ENCODE data around the gene DNAL1.

DNAL1 gene

GRCh38 chr14:73717711-73718417, 73.1 kb downstream of the DNAL1 start:
- peaks cover 8% of the 10 kb centered on the region for H3K4me1 Mint-ChIP-seq
- ATAC-seq (ENCODE audit: low read depth) = no peak
- no peak overlapping the region for H3K27ac Mint-ChIP-seq
- DNase-seq (ENCODE audit: low spot score in 2 of 2) = no peak
- H3K36me3 Mint-ChIP-seq = peaks cover 27% of the 10 kb centered on the region
- H3K27me3 Mint-ChIP-seq = no peaks in the 10 kb centered on the region
- no peak overlapping the region for H3K4me3 Mint-ChIP-seq
- H3K9me3 Mint-ChIP-seq = no peaks in the 10 kb centered on the region

DNA sequence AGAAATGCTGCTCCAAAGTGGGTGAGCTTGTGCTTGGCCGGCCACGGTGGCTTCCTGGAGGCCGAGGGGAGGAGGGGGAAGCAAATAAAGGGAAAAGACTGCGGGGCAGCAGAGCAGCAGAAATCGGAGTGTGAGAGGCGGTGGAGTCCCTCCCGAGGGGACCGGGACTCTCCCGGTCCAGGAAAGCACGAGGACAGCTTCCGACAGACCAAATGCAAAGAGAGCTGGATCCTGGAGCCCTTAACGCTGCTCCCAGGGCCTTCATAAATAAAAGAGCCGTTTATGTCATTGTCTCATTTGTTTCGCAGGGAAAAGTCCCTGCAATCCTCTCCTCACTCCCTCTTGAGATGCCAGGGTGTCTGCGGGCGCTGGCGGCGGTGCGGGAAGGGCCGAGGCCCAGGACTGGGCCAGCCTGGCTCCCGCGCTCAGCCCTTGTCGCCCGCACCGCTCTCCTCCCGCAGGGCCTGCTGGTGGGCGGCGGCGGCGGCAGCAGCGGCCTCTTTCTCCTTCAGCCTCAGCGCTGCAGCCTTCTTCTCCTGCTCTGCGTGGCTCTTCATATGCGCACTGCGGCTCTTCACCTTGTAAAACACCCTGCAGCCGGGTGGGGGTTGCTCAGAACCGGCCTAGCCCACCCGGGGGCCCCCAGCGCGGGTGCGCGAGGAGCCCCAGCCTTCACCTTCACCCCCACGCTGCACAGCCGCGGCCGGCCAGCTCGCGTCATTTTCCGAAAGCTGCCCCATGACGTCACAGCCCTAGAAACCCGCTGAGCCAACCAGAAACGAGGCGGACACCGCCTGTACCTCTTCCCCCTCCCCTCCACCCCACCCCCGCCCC, 73.8 kb downstream of the DNAL1 start:
- Mint-ChIP-seq H3K4me1 (peaks cover 1% of the 10 kb centered on the region), H3K27ac (no peak overlapping the region), H3K27me3 (no peaks in the 10 kb centered on the region), H3K9me3 (no peaks in the 10 kb centered on the region), H3K4me3 (no peak overlapping the region), H3K36me3 (peaks cover 32% of the 10 kb centered on the region)
- ATAC-seq (ENCODE audit: low read depth) (no peak), DNase-seq (ENCODE audit: low spot score in 2 of 2) (no peak)

DNA sequence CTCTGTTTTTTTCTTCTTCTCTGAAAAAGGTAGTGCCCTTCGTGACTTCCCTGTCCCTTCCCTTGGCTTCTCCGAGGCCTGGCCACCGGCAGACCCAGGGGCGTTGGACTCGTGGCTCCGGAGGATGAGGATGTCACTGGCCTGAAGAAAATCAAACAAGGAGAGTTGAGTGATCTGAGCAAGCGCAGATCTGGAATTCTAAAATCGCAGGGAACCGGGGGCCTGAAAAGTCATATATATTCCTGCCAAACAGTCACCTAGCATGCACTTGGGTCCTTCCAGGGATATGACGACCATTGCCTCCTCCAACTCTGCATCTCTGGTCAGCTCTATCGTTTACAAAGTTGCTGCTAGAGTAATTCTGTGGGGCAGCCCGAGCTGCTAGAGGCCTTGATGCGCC, 74.6 kb downstream of the DNAL1 start:
- Mint-ChIP-seq H3K36me3 (peaks cover 33% of the 10 kb centered on the region), H3K4me3 (no peak overlapping the region), H3K27ac (no peak overlapping the region)

GRCh38 chr14:73719791-73720190, 75.0 kb downstream of the DNAL1 start:
- no peak overlapping the region for H3K4me3 Mint-ChIP-seq
- no peak overlapping the region for H3K27ac Mint-ChIP-seq
- no peak for DNase-seq (ENCODE audit: low spot score in 2 of 2)
- no peak for ATAC-seq (ENCODE audit: low read depth)
- peaks cover 33% of the 10 kb centered on the region for H3K36me3 Mint-ChIP-seq
- no peaks in the 10 kb centered on the region for H3K4me1 Mint-ChIP-seq
- no peaks in the 10 kb centered on the region for H3K27me3 Mint-ChIP-seq
- no peaks in the 10 kb centered on the region for H3K9me3 Mint-ChIP-seq

More for the DNA sequence above, 74.6 kb downstream of the DNAL1 start:
- ATAC-seq (ENCODE audit: low read depth) (no peak), DNase-seq (ENCODE audit: low spot score in 2 of 2) (no peak)
- Mint-ChIP-seq H3K4me1 (no peaks in the 10 kb centered on the region), H3K9me3 (no peaks in the 10 kb centered on the region), H3K27me3 (no peaks in the 10 kb centered on the region)

DNA sequence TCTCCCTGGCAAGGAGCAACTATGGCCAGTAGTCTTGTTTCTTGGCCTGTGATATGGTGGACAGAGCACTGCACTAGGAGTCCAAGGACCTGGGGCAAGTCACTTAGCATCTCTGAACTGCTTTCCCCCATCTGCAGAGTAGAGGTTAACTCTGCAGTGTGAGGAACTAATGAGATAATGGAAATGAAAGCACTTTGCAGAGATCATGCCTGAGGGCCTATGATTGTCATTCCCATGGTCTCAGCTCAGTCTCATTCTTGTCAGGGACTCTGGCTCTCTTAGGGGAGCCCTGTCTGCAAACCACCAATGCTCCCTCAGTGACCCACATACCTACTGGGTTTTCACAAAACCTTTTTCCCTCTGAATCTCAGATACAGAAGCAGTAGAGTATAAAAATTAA, 75.8 kb downstream of the DNAL1 start:
- Mint-ChIP-seq H3K27me3 (no peaks in the 10 kb centered on the region), H3K27ac (no peak overlapping the region), H3K36me3 (peaks cover 33% of the 10 kb centered on the region), H3K4me1 (no peaks in the 10 kb centered on the region), H3K4me3 (no peak overlapping the region), H3K9me3 (no peaks in the 10 kb centered on the region)
- ATAC-seq (ENCODE audit: low read depth) (no peak), DNase-seq (ENCODE audit: low spot score in 2 of 2) (no peak)

DNA sequence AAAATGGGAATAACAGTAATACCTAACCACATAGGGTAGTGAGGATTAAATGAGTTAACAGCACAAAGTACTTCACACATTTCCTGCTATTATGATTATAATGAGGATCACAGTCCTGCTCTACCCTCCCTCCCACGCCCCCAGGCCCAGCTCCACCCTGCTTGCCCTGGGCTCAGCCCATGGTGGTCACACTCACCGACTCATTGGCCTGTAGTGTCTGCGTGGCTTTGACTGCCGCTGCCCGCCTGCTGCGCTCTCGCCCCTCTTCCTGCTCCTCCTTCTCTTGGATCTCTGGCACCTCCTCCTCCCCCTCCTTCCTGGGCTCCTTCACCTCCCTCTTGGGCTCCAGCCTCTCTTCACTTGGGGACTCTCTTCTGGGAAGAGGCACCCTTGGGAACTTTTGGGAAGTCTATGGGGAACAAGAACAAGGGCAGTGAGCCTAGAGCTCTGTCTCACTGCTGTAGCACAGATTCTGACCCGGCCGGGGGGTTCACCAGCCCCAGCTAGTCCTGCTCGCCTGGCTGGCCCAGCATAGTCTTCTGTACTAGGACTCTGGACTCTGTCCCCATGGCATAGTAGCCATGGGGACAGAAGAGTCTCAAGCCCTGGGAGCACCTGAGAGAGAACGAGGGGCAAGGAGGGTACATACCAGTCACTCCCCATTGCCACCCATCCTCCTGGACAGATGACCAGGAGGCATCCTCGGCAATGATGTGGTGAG, 76.5 kb downstream of the DNAL1 start:
- no peaks in the 10 kb centered on the region for H3K9me3 Mint-ChIP-seq
- H3K4me1 Mint-ChIP-seq = no peaks in the 10 kb centered on the region
- H3K27ac Mint-ChIP-seq = peak overlapping the region; percentile 85
- peaks cover 32% of the 10 kb centered on the region for H3K36me3 Mint-ChIP-seq
- no peak for DNase-seq (ENCODE audit: low spot score in 2 of 2)
- no peaks in the 10 kb centered on the region for H3K27me3 Mint-ChIP-seq
- ATAC-seq (ENCODE audit: low read depth) = no peak
- H3K4me3 Mint-ChIP-seq = no peak overlapping the region

GRCh38 chr14:73722581-73722980, 77.8 kb downstream of the DNAL1 start:
- Mint-ChIP-seq H3K4me1 (no peaks in the 10 kb centered on the region), H3K36me3 (peaks cover 36% of the 10 kb centered on the region), H3K4me3 (no peak overlapping the region), H3K9me3 (no peaks in the 10 kb centered on the region), H3K27me3 (no peaks in the 10 kb centered on the region), H3K27ac (peak overlapping the region; percentile 0)
- ATAC-seq (ENCODE audit: low read depth) = no peak
- DNase-seq (ENCODE audit: low spot score in 2 of 2) = no peak

DNA sequence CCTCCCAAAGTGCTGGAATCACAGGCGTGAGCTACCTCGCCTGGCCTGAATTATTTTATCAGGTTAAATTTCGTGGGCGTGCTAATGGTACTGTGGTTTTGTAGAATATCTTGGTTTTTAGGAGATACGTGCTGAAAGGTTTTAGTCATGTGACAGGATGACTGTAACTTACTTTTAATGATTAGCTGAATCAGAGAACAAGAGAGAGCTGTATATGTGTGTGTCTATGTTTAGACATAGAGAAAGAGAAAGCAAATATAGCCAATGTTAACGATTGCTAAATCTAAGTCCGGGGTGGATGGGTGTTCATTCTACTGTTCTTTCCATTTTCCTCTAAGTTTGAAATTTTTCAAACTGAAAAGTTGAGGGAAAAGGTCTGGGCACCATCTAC, 78.6 kb downstream of the DNAL1 start:
- DNase-seq (ENCODE audit: low spot score in 2 of 2) (no peak), ATAC-seq (ENCODE audit: low read depth) (no peak)
- H3K4me3 Mint-ChIP-seq = no peak overlapping the region

DNA sequence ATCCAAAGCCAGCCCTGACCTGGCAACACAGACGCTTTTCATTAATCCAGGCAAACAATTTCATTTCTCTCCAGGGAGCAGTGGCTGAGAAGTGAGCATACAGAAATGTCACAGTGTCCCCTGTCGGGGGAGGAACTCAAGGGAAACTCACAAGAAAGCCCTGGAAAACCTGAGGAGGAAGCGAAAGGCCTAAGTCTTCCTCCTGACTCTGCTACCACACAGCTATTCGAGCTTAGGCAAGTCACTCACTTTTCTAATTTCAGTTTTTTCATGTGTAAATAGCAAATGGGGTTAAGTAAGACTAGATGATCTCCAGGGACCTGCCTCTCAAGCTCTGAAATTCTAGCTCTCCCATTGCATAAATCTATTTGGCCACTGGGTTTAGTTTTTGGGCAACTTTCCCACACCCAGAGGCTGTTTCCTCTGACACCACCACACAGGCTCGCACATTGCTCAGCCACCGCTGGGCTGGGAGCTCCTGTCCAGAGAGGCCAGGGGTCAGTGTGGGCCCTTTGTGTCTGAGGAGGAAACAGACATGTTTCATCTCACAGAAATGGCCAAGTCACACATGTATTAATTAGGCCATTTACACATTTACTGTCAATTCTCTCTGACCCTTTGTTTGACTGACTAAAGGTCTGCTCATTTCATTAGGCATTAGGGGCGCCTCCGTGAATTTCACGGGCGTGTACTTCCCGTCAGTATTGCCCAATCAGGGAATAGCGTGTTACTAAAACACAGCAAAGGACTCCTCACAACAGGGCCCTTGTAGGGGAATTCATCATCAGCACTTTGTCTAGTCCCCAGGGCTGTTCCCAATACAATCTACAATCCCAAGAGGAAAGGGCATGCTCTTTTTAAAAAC, 79.2 kb downstream of the DNAL1 start:
- ATAC-seq (ENCODE audit: low read depth) (no peak), DNase-seq (ENCODE audit: low spot score in 2 of 2) (no peak)
- peaks cover 5% of the 10 kb centered on the region for H3K4me1 Mint-ChIP-seq
- no peaks in the 10 kb centered on the region for H3K27me3 Mint-ChIP-seq
- no peaks in the 10 kb centered on the region for H3K9me3 Mint-ChIP-seq
- peak overlapping the region; percentile 67 for H3K27ac Mint-ChIP-seq
- H3K4me3 Mint-ChIP-seq = no peak overlapping the region
- H3K36me3 Mint-ChIP-seq = peaks cover 38% of the 10 kb centered on the region

More for the DNA sequence above, 78.6 kb downstream of the DNAL1 start:
- Mint-ChIP-seq H3K27ac (peak overlapping the region; percentile 67), H3K4me1 (no peaks in the 10 kb centered on the region), H3K9me3 (no peaks in the 10 kb centered on the region), H3K27me3 (no peaks in the 10 kb centered on the region), H3K36me3 (peaks cover 34% of the 10 kb centered on the region)

GRCh38 chr14:73724696-73725095, 79.9 kb downstream of the DNAL1 start:
- DNase-seq (ENCODE audit: low spot score in 2 of 2) (no peak), ATAC-seq (ENCODE audit: low read depth) (no peak)
- Mint-ChIP-seq H3K4me1 (peaks cover 8% of the 10 kb centered on the region), H3K4me3 (no peak overlapping the region), H3K36me3 (peaks cover 39% of the 10 kb centered on the region), H3K27ac (peak overlapping the region; percentile 67), H3K9me3 (no peaks in the 10 kb centered on the region), H3K27me3 (no peaks in the 10 kb centered on the region)

DNA sequence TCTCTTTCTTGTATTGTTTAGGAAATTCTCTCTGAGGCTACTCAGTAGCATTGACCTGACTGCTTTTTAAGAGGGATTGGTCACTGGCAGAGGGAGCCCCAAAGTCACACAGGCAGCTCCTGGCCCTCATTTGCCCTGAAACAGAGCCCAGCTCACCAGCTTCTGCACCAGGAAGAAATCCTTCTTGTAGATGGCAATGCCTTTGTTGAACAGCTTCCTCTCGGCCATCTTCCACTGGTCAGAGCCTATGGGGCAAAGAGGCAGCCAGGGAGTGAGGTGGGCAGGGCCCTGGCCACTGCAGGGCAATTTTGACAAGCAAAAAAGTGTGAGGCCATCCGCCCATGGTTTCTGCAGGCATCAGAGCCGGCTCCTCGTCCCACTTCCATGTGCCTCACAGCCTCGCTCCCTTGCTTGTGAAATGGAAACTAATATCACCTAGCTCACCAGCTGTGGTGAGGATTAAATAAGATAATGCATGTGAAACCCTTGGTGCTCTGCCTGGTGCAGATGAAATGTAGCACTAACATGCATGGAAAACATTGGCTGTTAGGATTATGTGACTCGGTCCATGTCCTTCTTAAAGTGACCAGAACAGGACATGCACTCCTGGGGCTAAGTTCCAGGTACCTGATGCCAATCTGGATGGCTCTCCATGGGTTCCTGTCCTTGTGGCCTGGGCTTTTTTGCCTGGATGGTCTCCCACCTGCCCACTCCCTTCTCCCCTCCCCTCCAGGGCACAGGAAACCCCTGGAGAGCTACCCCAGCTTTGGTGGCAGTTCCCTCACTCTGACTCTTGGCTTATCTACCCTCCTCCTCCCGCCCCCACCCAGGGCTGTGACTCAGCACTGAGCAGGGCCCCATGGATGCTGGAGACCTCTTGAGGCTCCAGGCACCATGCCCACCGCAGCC, 80.6 kb downstream of the DNAL1 start:
- no peak for ATAC-seq (ENCODE audit: low read depth)
- DNase-seq (ENCODE audit: low spot score in 2 of 2) = no peak
- H3K4me1 Mint-ChIP-seq = peaks cover 10% of the 10 kb centered on the region

GRCh38 chr14:73726025-73726961, 81.5 kb downstream of the DNAL1 start:
- Mint-ChIP-seq H3K36me3 (peaks cover 40% of the 10 kb centered on the region), H3K4me1 (peaks cover 11% of the 10 kb centered on the region), H3K9me3 (no peaks in the 10 kb centered on the region), H3K27ac (peak overlapping the region; percentile 65), H3K4me3 (no peak overlapping the region), H3K27me3 (no peaks in the 10 kb centered on the region)
- DNase-seq (ENCODE audit: low spot score in 2 of 2) = no peak
- no peak for ATAC-seq (ENCODE audit: low read depth)

More for the DNA sequence above, 80.6 kb downstream of the DNAL1 start:
- no peaks in the 10 kb centered on the region for H3K9me3 Mint-ChIP-seq
- H3K36me3 Mint-ChIP-seq = peaks cover 41% of the 10 kb centered on the region
- H3K27ac Mint-ChIP-seq = peak overlapping the region; percentile 67
- no peak overlapping the region for H3K4me3 Mint-ChIP-seq
- no peaks in the 10 kb centered on the region for H3K27me3 Mint-ChIP-seq
